D721Med (cell line): ENCODE data around the gene LAPTM4A.
A peak's percentile ranks its signal among the peaks of the same experiment; 100 is the strongest.

Experiments used
- DNase-seq: peaks from one replicate; pipeline ENCODE4 v3.0.0; 2011; ENCODE audit warnings: low spot score; ENCODE audit not compliant: insufficient read length
- FAIRE-seq: peaks from 2 replicates; lab custom pipeline; 2011; peaks lifted over from hg19 to GRCh38; lab: Jason Lieb, UNC
- TF ChIP-seq, protein P1 (sequence below): IDR thresholded peaks from 2 replicates; pipeline ENCODE4 v1.5.1; 2012; ENCODE audit warnings: mild to moderate bottlenecking, control low read depth; ENCODE audit not compliant: insufficient read depth; ENCODE audit errors: missing control alignments

The LAPTM4A gene

DNA sequence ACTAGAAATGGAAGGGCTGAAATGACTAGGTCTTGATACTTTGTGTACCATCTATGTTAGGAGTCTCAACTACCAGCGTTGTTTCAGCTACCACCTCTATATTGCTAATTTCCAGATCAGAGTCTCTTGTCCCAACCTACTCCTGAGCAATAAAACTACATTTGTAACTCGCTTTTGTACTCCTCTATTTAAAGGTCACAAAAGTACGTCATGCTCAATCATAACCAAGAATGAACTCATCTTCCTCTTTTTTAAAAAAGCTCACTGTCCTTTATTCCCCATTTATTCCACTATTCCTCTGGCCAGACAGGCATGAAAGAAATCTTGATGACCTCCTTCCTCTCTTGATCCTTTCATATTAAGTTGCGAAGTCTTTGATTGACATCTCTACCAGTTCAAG lies 27.7 kb downstream of the LAPTM4A start:
- TF ChIP-seq, protein P1, sequence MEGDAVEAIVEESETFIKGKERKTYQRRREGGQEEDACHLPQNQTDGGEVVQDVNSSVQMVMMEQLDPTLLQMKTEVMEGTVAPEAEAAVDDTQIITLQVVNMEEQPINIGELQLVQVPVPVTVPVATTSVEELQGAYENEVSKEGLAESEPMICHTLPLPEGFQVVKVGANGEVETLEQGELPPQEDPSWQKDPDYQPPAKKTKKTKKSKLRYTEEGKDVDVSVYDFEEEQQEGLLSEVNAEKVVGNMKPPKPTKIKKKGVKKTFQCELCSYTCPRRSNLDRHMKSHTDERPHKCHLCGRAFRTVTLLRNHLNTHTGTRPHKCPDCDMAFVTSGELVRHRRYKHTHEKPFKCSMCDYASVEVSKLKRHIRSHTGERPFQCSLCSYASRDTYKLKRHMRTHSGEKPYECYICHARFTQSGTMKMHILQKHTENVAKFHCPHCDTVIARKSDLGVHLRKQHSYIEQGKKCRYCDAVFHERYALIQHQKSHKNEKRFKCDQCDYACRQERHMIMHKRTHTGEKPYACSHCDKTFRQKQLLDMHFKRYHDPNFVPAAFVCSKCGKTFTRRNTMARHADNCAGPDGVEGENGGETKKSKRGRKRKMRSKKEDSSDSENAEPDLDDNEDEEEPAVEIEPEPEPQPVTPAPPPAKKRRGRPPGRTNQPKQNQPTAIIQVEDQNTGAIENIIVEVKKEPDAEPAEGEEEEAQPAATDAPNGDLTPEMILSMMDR, result no peak
- DNase-seq (no peak), FAIRE-seq (no peak)

- FAIRE-seq (no peak), DNase-seq (no peak)
- TF ChIP-seq, protein P1, result no peak
These were observed 29.9 kb downstream of the LAPTM4A start for GRCh38 chr2:20021405-20022009.

GRCh38 chr2:20019747-20020146 lies 31.7 kb downstream of the LAPTM4A start:
- FAIRE-seq (no peak), DNase-seq (no peak)
- TF ChIP-seq, protein P1, result no peak

- TF ChIP-seq, protein P1, result no peak
- DNase-seq (no peak), FAIRE-seq (no peak)
These were observed 32.8 kb downstream of the LAPTM4A start for GRCh38 chr2:20018601-20019152.

DNA sequence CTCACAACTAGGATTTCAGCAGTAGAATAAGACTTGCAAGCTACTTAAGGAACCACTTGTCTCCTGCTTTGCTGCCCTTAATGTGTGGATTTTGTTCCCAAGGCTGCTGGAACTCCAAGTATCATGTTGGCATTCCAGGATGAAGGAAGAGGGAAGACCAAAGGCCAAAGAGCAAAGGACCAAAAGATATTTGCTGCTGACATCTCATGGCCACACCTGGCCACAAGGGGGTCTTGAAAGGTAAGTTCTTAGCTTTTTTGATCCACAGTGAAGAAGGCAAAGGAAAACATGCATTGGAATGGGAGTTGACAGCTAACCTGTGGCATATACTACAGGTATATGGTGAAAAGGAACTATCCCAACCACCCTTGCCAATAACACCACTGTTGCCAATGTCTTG lies 35.1 kb downstream of the LAPTM4A start:
- DNase-seq (no peak), FAIRE-seq (no peak)
- TF ChIP-seq, protein P1, result no peak

DNA sequence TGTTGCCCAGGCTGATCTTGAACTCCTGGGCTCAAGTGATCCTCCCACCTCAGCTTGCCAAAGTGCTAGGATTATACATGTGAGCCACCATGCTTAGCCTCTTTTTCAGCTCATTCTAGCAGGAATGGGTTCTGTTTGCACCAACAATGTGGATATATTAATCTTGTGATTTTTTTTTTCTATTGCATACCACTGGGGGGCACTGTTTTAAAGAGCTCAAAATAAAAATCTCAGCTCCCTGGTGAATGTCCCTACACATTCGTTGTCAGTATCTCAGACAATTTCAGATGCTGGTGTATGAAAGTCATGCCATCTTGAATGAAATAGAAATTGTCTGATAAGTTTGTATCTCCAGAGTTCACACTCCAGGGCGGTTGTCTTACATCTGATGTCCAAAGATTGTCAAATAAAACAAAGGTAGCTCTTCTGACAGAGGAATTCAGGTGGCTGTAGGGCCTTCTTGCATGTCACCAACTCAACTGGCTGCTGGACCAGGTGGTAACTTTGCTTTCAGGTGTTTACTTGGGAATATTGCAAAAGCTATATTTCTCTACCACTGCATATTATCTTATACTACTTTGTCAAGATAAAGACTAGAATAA lies 35.8 kb downstream of the LAPTM4A start:
- DNase-seq (peak; percentile 38), FAIRE-seq (no peak)
- TF ChIP-seq, protein P1, result peak; percentile 59

- FAIRE-seq (no peak), DNase-seq (no peak)
- TF ChIP-seq, protein P1, result no peak
These were observed 38.1 kb downstream of the LAPTM4A start for GRCh38 chr2:20013126-20013849.
